HEK293 (cell line): ENCODE results near the gene SLC44A5.

Experiments
- CTCF ChIA-PET: fragments of 350-600 bp; formaldehyde crosslinking; extraction: SDS; loops from one replicate; lab custom pipeline; 2021; ENCODE audit warnings: antibody characterized with exemption; lab: Yijun Ruan, JAX
- POLR2A ChIA-PET: fragments of 300-600 bp; formaldehyde crosslinking; extraction: SDS; loops from one replicate; lab custom pipeline; 2020; ENCODE audit warnings: antibody characterized with exemption, inconsistent platforms; lab: Yijun Ruan, JAX
- H3K27ac ChIP-seq: fragments of 200-500 bp; sonication (Bioruptor generic); 2 replicates; pipeline ENCODE4 v1.5.1; 2014; ENCODE audit warnings: low read depth, low read length, control low read depth, inconsistent platforms; ENCODE audit errors: extremely low read depth
- H3K36me3 ChIP-seq, 2 experiments: fragments of 200-500 bp in 1 of 2; sonication (Bioruptor generic) in 1 of 2; 1 replicate in 1 of 2; 2 replicates in 1 of 2; pipeline ENCODE4 v1.5.1; 2014 to 2017; ENCODE audit warnings: inconsistent platforms in 2 of 2, low read length in 2 of 2; ENCODE audit not compliant: control insufficient read depth in 2 of 2, insufficient read depth in 1 of 2
- H3K4me1 ChIP-seq: fragments of 200-500 bp; sonication (Bioruptor generic); 2 replicates; pipeline ENCODE4 v1.5.1; 2014; ENCODE audit warnings: mild to moderate bottlenecking, low read length, inconsistent platforms; ENCODE audit not compliant: control insufficient read depth, insufficient read depth
- H3K4me3 ChIP-seq: 2 replicates; pipeline ENCODE4 v1.5.1; 2011; ENCODE audit warnings: low read depth, mild to moderate bottlenecking, control low read depth, low read length, moderate library complexity
- H3K9me3 ChIP-seq: fragments of 200-500 bp; sonication (Bioruptor generic); 2 replicates; pipeline ENCODE4 v1.5.1; 2014; ENCODE audit warnings: low read depth, low read length, inconsistent platforms; ENCODE audit not compliant: control insufficient read depth, insufficient read depth
- GFI1B ChIP-seq: fragments of 450-650 bp; formaldehyde crosslinking; IDR thresholded peaks from 2 replicates; pipeline ENCODE4 v1.5.1; 2016; ENCODE audit warnings: missing biosample characterization, missing genetic modification characterization
- GLIS2 ChIP-seq: fragments of 450-650 bp; formaldehyde crosslinking; IDR thresholded peaks from 2 replicates; pipeline ENCODE4 v1.5.1; 2016; ENCODE audit warnings: missing biosample characterization, missing genetic modification characterization
- HOXD13 ChIP-seq: sonication (generic); formaldehyde crosslinking; IDR thresholded peaks from 2 replicates; pipeline ENCODE4 v1.8.0; 2022; ENCODE audit warnings: missing genetic modification reagents, borderline replicate concordance
- KLF9 ChIP-seq: fragments of 450-650 bp; formaldehyde crosslinking; IDR thresholded peaks from 2 replicates; pipeline ENCODE4 v1.5.1; 2016; ENCODE audit warnings: missing biosample characterization, missing genetic modification characterization, low read depth
- RBAK ChIP-seq: fragments of 450-650 bp; formaldehyde crosslinking; IDR thresholded peaks from 2 replicates; pipeline ENCODE4 v1.5.1; 2016; ENCODE audit warnings: missing biosample characterization, missing genetic modification characterization
- YY2 ChIP-seq: fragments of 450-650 bp; formaldehyde crosslinking; IDR thresholded peaks from 2 replicates; pipeline ENCODE4 v1.5.1; 2016; ENCODE audit warnings: missing biosample characterization, missing genetic modification characterization
- ZBTB21 ChIP-seq: fragments of 450-650 bp; formaldehyde crosslinking; IDR thresholded peaks from 2 replicates; pipeline ENCODE4 v1.5.1; 2017; ENCODE audit warnings: missing biosample characterization, missing genetic modification characterization
- ZNF10 ChIP-seq: fragments of 450-650 bp; formaldehyde crosslinking; IDR thresholded peaks from 2 replicates; pipeline ENCODE4 v1.5.1; 2017; ENCODE audit warnings: missing biosample characterization, missing genetic modification characterization
- ZNF133 ChIP-seq: fragments of 450-650 bp; formaldehyde crosslinking; IDR thresholded peaks from 2 replicates; pipeline ENCODE4 v1.5.1; 2016; ENCODE audit warnings: missing biosample characterization, missing genetic modification characterization
- ZNF184 ChIP-seq: fragments of 450-650 bp; IDR thresholded peaks from 2 replicates; pipeline ENCODE4 v1.5.1; 2018; ENCODE audit warnings: missing biosample characterization, mild to moderate bottlenecking, missing genetic modification characterization
- ZNF223 ChIP-seq: fragments of 450-650 bp; formaldehyde crosslinking; IDR thresholded peaks from 2 replicates; pipeline ENCODE4 v1.5.1; 2016; ENCODE audit warnings: missing biosample characterization, missing genetic modification characterization
- ZNF335 ChIP-seq: fragments of 450-650 bp; formaldehyde crosslinking; conservative IDR thresholded peaks from 2 replicates; pipeline ENCODE4 v1.5.1; 2016; ENCODE audit warnings: missing biosample characterization, missing genetic modification characterization
- ZNF521 ChIP-seq: fragments of 450-650 bp; formaldehyde crosslinking; IDR thresholded peaks from 2 replicates; pipeline ENCODE4 v1.5.1; 2017; ENCODE audit warnings: missing biosample characterization, mild to moderate bottlenecking, missing genetic modification characterization
- ZNF544 ChIP-seq: fragments of 450-650 bp; formaldehyde crosslinking; IDR thresholded peaks from 2 replicates; pipeline ENCODE4 v1.5.0; 2017; ENCODE audit warnings: missing biosample characterization, missing genetic modification characterization
- ZNF623 ChIP-seq: fragments of 450-650 bp; formaldehyde crosslinking; IDR thresholded peaks from 2 replicates; pipeline ENCODE4 v1.5.1; 2016; ENCODE audit warnings: missing biosample characterization, missing genetic modification characterization
- ZNF670 ChIP-seq: fragments of 450-650 bp; formaldehyde crosslinking; IDR thresholded peaks from 2 replicates; pipeline ENCODE4 v1.5.1; 2016; ENCODE audit warnings: missing biosample characterization, missing genetic modification characterization, low read depth
- ZNF747 ChIP-seq: fragments of 450-650 bp; formaldehyde crosslinking; IDR thresholded peaks from 2 replicates; pipeline ENCODE4 v1.5.1; 2016; ENCODE audit warnings: missing biosample characterization, missing genetic modification characterization
- ZNF76 ChIP-seq: fragments of 450-650 bp; formaldehyde crosslinking; IDR thresholded peaks from 2 replicates; pipeline ENCODE4; 2016; ENCODE audit warnings: low read depth, missing biosample characterization, missing genetic modification characterization, borderline replicate concordance
- ZNF768 ChIP-seq: fragments of 450-650 bp; formaldehyde crosslinking; IDR thresholded peaks from 2 replicates; pipeline ENCODE4 v1.5.1; 2018; ENCODE audit warnings: missing biosample characterization, mild to moderate bottlenecking, missing genetic modification characterization
- ZNF776 ChIP-seq: fragments of 450-650 bp; formaldehyde crosslinking; IDR thresholded peaks from 2 replicates; pipeline ENCODE4 v1.5.0; 2017; ENCODE audit warnings: missing biosample characterization, missing genetic modification characterization, borderline replicate concordance
- ZNF777 ChIP-seq: fragments of 450-650 bp; formaldehyde crosslinking; IDR thresholded peaks from 2 replicates; pipeline ENCODE4 v1.5.1; 2017; ENCODE audit warnings: missing biosample characterization, missing genetic modification characterization, borderline replicate concordance
- ZNF830 ChIP-seq: fragments of 450-650 bp; IDR thresholded peaks from 2 replicates; pipeline ENCODE4 v1.5.0; 2018; ENCODE audit warnings: missing biosample characterization, missing genetic modification characterization, low read depth, mild to moderate bottlenecking, moderate library complexity
- ZNF837 ChIP-seq: fragments of 450-650 bp; formaldehyde crosslinking; IDR thresholded peaks from 2 replicates; pipeline ENCODE4 v1.5.1; 2016; ENCODE audit warnings: missing biosample characterization, missing genetic modification characterization
- TF ChIP-seq, protein P1 (sequence below): IDR thresholded peaks from 2 replicates; pipeline ENCODE4 v1.6.1; 2011; ENCODE audit warnings: mild to moderate bottlenecking, low read depth, low read length, borderline replicate concordance
- TF ChIP-seq, protein P2 (sequence below): fragments of 450-650 bp; formaldehyde crosslinking; IDR thresholded peaks from 2 replicates; pipeline ENCODE4 v1.5.1; 2016; ENCODE audit warnings: missing biosample characterization, missing genetic modification characterization
- TF ChIP-seq, protein P3 (sequence below): fragments of 450-650 bp; formaldehyde crosslinking; IDR thresholded peaks from 2 replicates; pipeline ENCODE4 v1.5.1; 2016; ENCODE audit warnings: missing biosample characterization, missing genetic modification characterization
- TF ChIP-seq, protein P4 (sequence below): fragments of 450-650 bp; formaldehyde crosslinking; conservative IDR thresholded peaks from 2 replicates; pipeline ENCODE4 v1.5.1; 2016; ENCODE audit warnings: low read depth, missing biosample characterization, missing genetic modification characterization

Gene SLC44A5

DNA sequence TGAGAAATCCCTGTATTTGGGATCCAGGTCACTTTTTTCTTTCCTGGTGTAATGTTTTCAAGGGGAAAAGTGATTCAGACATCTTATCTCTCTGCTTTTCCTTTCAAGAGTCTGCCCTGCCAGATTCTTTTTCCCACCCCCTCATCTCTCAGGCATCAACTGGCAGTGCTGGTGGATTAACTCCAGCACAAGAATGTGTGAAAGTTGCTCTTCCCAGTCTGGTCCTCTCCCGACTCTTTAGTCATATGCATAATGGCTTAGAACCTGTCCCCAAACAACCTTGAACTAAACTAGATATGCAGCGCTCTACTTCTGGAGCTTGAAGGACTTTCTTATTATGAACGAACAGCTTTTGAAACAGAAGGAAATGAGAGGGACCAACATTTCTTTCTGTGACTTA, 88.5 kb downstream of the SLC44A5 start:
- CTCF ChIA-PET, result interaction anchor here (0.7 kb wide), 1 partner anchor 387 kb away, joined by 3 read pairs; no protein-coding TSS in a partner anchor

DNA sequence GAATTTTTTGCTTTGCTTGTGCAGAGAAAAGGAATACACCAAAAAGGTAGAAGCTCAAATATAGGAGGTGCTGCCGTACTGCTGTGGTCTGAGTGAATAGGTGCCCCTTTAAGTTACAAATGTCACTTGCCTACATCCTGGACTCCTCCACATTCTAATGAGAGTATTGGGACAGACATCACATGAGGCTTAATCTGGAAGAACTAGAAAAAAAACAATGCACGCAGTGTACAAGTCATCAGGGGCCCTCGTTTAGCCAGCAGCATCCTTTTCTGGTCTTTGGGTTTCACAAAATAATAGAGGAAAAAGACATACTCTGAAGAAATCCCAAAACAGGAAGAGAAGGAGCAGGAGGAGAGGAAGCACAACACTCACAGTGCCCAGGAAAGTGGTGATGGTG, 89.3 kb downstream of the SLC44A5 start:
- Histone ChIP-seq H3K4me1 (no peaks in the 10 kb centered on the region), H3K9me3 (no peaks in the 10 kb centered on the region), H3K4me3 (no peak overlapping the region), H3K27ac (no peak overlapping the region), H3K36me3 (no peaks in the 10 kb centered on the region)
- ChIA-PET CTCF (interaction anchor here (0.7 kb wide), 1 partner anchor 386 kb away, joined by 3 read pairs; no protein-coding TSS in a partner anchor), POLR2A (no interaction called here)
- TF ChIP-seq, protein P1, sequence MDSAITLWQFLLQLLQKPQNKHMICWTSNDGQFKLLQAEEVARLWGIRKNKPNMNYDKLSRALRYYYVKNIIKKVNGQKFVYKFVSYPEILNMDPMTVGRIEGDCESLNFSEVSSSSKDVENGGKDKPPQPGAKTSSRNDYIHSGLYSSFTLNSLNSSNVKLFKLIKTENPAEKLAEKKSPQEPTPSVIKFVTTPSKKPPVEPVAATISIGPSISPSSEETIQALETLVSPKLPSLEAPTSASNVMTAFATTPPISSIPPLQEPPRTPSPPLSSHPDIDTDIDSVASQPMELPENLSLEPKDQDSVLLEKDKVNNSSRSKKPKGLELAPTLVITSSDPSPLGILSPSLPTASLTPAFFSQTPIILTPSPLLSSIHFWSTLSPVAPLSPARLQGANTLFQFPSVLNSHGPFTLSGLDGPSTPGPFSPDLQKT, result no peak
- TF ChIP-seq ZNF184 (no peak), ZNF670 (tag by site-specific recombination) (no peak), GFI1B (tag by site-specific recombination) (no peak), ZNF747 (no peak), HOXD13 (CRISPR knock-in tag) (no peak), RBAK (tag by site-specific recombination) (no peak), ZNF768 (tag by site-specific recombination) (no peak), ZNF623 (no peak)
- TF ChIP-seq, protein P2, sequence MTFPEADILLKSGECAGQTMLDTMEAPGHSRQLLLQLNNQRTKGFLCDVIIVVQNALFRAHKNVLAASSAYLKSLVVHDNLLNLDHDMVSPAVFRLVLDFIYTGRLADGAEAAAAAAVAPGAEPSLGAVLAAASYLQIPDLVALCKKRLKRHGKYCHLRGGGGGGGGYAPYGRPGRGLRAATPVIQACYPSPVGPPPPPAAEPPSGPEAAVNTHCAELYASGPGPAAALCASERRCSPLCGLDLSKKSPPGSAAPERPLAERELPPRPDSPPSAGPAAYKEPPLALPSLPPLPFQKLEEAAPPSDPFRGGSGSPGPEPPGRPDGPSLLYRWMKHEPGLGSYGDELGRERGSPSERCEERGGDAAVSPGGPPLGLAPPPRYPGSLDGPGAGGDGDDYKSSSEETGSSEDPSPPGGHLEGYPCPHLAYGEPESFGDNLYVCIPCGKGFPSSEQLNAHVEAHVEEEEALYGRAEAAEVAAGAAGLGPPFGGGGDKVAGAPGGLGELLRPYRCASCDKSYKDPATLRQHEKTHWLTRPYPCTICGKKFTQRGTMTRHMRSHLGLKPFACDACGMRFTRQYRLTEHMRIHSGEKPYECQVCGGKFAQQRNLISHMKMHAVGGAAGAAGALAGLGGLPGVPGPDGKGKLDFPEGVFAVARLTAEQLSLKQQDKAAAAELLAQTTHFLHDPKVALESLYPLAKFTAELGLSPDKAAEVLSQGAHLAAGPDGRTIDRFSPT (tag by site-specific recombination), result no peak
- TF ChIP-seq, all 188 proteins: peak for 0

More for the DNA sequence above, 88.5 kb downstream of the SLC44A5 start:
- TF ChIP-seq ZNF76 (tag by site-specific recombination), result no peak
- no peak for TF ChIP-seq ZNF223 (tag by site-specific recombination)
- no peak for TF ChIP-seq ZNF133 (tag by site-specific recombination)
- TF ChIP-seq, protein P3, sequence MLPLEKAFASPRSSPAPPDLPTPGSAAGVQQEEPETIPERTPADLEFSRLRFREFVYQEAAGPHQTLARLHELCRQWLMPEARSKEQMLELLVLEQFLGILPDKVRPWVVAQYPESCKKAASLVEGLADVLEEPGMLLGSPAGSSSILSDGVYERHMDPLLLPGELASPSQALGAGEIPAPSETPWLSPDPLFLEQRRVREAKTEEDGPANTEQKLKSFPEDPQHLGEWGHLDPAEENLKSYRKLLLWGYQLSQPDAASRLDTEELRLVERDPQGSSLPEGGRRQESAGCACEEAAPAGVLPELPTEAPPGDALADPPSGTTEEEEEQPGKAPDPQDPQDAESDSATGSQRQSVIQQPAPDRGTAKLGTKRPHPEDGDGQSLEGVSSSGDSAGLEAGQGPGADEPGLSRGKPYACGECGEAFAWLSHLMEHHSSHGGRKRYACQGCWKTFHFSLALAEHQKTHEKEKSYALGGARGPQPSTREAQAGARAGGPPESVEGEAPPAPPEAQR (tag by site-specific recombination), result no peak
- no peak for TF ChIP-seq ZNF747
- no peak for TF ChIP-seq ZNF521
- TF ChIP-seq YY2 (tag by site-specific recombination), result no peak
- no peak for TF ChIP-seq ZNF776 (tag by site-specific recombination)
- TF ChIP-seq, protein P4, sequence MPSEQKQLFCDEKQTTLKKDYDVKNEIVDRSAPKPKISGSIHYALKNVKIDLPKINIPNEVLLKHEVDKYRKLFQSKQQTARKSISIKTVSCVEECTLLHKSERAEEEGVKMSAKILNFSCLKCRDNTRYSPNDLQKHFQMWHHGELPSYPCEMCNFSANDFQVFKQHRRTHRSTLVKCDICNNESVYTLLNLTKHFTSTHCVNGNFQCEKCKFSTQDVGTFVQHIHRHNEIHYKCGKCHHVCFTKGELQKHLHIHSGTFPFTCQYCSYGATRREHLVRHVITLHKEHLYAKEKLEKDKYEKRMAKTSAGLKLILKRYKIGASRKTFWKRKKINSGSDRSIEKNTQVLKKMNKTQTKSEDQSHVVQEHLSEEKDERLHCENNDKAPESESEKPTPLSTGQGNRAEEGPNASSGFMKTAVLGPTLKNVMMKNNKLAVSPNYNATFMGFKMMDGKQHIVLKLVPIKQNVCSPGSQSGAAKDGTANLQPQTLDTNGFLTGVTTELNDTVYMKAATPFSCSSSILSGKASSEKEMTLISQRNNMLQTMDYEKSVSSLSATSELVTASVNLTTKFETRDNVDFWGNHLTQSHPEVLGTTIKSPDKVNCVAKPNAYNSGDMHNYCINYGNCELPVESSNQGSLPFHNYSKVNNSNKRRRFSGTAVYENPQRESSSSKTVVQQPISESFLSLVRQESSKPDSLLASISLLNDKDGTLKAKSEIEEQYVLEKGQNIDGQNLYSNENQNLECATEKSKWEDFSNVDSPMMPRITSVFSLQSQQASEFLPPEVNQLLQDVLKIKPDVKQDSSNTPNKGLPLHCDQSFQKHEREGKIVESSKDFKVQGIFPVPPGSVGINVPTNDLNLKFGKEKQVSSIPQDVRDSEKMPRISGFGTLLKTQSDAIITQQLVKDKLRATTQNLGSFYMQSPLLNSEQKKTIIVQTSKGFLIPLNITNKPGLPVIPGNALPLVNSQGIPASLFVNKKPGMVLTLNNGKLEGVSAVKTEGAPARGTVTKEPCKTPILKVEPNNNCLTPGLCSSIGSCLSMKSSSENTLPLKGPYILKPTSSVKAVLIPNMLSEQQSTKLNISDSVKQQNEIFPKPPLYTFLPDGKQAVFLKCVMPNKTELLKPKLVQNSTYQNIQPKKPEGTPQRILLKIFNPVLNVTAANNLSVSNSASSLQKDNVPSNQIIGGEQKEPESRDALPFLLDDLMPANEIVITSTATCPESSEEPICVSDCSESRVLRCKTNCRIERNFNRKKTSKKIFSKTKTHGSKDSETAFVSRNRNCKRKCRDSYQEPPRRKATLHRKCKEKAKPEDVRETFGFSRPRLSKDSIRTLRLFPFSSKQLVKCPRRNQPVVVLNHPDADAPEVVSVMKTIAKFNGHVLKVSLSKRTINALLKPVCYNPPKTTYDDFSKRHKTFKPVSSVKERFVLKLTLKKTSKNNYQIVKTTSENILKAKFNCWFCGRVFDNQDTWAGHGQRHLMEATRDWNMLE (tag by site-specific recombination), result no peak
- no peak for TF ChIP-seq ZNF837
- TF ChIP-seq KLF9 (tag by site-specific recombination), result no peak
- TF ChIP-seq ZNF544 (tag by site-specific recombination), result no peak
- TF ChIP-seq ZNF777 (tag by site-specific recombination), result no peak
- TF ChIP-seq ZNF830 (tag by site-specific recombination), result no peak
- TF ChIP-seq GLIS2 (tag by site-specific recombination), result no peak
- no peak for TF ChIP-seq ZNF335 (tag by site-specific recombination)
- no peak for TF ChIP-seq ZNF10
- TF ChIP-seq ZBTB21, result no peak
- no peak overlapping the region for H3K27ac ChIP-seq
- H3K4me3 ChIP-seq, result no peak overlapping the region
- H3K9me3 ChIP-seq, result no peaks in the 10 kb centered on the region
- H3K36me3 ChIP-seq, result no peaks in the 10 kb centered on the region
- POLR2A ChIA-PET, result no interaction called here
- H3K4me1 ChIP-seq, result no peaks in the 10 kb centered on the region
